HG03097 (cell line): ENCODE results near the gene RPS27L.
"Not testable (repeated sequence)": the region's sequence is repeated elsewhere in the genome, so short reads cannot be mapped to it uniquely, and the experiment has no call there.

Source experiments
- ATAC-seq: cut with Tn5 transposase; IDR thresholded peaks from one replicate; pipeline ENCODE4 v1.9.1; 2021; ENCODE audit not compliant: unreplicated experiment, low FRiP score

Gene RPS27L

GRCh38 chr15:63104727-63105126, 52.5 kb downstream of the RPS27L start:
- ATAC-seq, result no peak

GRCh38 chr15:63103416-63103815, 53.9 kb downstream of the RPS27L start:
- no peak for ATAC-seq

- not testable (repeated sequence) for ATAC-seq
Observed at GRCh38 chr15:63099581-63099980, 57.7 kb downstream of the RPS27L start.

GRCh38 chr15:63098901-63099300, 58.4 kb downstream of the RPS27L start:
- not testable (repeated sequence) for ATAC-seq
